Renal pelvis (tissue), 12 donors: ENCODE measurements around the gene GTF3C6. TPM values are rescaled to one million over a fixed set of nuclear protein-coding genes. Genes with fewer than 3 reads are reported as not detected.
"Not testable (repeated sequence)": the region's sequence is repeated elsewhere in the genome, so short reads cannot be mapped to it uniquely, and the experiment has no call there.

Experiments
- DNase-seq: peaks from one replicate; pipeline ENCODE4 v3.0.0-alpha.2; 2013
- long read RNA-seq, 16 experiments: transcript quantifications; one replicate each; lab custom pipeline, GENCODE V29; 2026
- polyA plus RNA-seq, 3 donors: library from polyadenylated mRNA; unstranded; fragments of 120-200 nt; gene quantifications; one replicate each; pipeline ENCODE4 v1.2.1, GENCODE V29; 2013; ENCODE audit not compliant: insufficient read length in 3 of 3

GTF3C6 gene
- polyA plus RNA-seq = 10 to 100 TPM; 81.2 to 96.4 (median 81.5) TPM
- long read RNA-seq, donor 1, transcript GTF3C6-201 (6 exons, 952 nt) = major isoform, 54 of 108 reads
- long read RNA-seq, donor 1, partial matches to known transcripts = 54 of 108 reads
- long read RNA-seq, donor 1, other reads (novel, unspliced or antisense) = 0 of 108 reads
- long read RNA-seq, donor 2, transcript GTF3C6-201 (6 exons, 952 nt) = major isoform, 75 of 146 reads
- long read RNA-seq, donor 2, partial matches to known transcripts = 70 of 146 reads
- long read RNA-seq, donor 2, other reads (novel, unspliced or antisense) = 0 of 146 reads
- long read RNA-seq, donor 3, transcript GTF3C6-201 (6 exons, 952 nt) = major isoform, 73 of 117 reads
- long read RNA-seq, donor 3, partial matches to known transcripts = 44 of 117 reads
- long read RNA-seq, donor 3, other reads (novel, unspliced or antisense) = 0 of 117 reads
- long read RNA-seq, donor 4, transcript GTF3C6-201 (6 exons, 952 nt) = major isoform, 80 of 196 reads
- long read RNA-seq, donor 4, partial matches to known transcripts = 115 of 196 reads
- long read RNA-seq, donor 4, other reads (novel, unspliced or antisense) = 0 of 196 reads
- long read RNA-seq, donor 5, transcript GTF3C6-201 (6 exons, 952 nt) = major isoform, 25 of 44 reads
- long read RNA-seq, donor 5, partial matches to known transcripts = 19 of 44 reads
- long read RNA-seq, donor 5, other reads (novel, unspliced or antisense) = 0 of 44 reads
- long read RNA-seq, donor 6, transcript GTF3C6-201 (6 exons, 952 nt) = major isoform, 47 of 171 reads
- long read RNA-seq, donor 6, partial matches to known transcripts = 114 of 171 reads
- long read RNA-seq, donor 6, other reads (novel, unspliced or antisense) = 10 of 171 reads
- long read RNA-seq, donor 7, transcript GTF3C6-201 (6 exons, 952 nt) = major isoform, 50 of 118 reads
- long read RNA-seq, donor 7, partial matches to known transcripts = 55 of 118 reads
- long read RNA-seq, donor 7, other reads (novel, unspliced or antisense) = 13 of 118 reads
- long read RNA-seq, donor 8, transcript GTF3C6-201 (6 exons, 952 nt) = major isoform, 27 of 54 reads
- long read RNA-seq, donor 8, partial matches to known transcripts = 27 of 54 reads
- long read RNA-seq, donor 8, other reads (novel, unspliced or antisense) = 0 of 54 reads
- long read RNA-seq, donor 9, transcript GTF3C6-201 (6 exons, 952 nt) = major isoform, 75 of 163 reads
- long read RNA-seq, donor 9, partial matches to known transcripts = 78 of 163 reads
- long read RNA-seq, donor 9, other reads (novel, unspliced or antisense) = 10 of 163 reads
- long read RNA-seq, donor 10, transcript GTF3C6-201 (6 exons, 952 nt) = major isoform, 67 of 135 reads
- long read RNA-seq, donor 10, partial matches to known transcripts = 68 of 135 reads
- long read RNA-seq, donor 10, other reads (novel, unspliced or antisense) = 0 of 135 reads
- long read RNA-seq, donor 11, transcript GTF3C6-201 (6 exons, 952 nt) = major isoform, 45 of 91 reads
- long read RNA-seq, donor 11, partial matches to known transcripts = 37 of 91 reads
- long read RNA-seq, donor 11, other reads (novel, unspliced or antisense) = 7 of 91 reads
- long read RNA-seq, donor 12, transcript GTF3C6-201 (6 exons, 952 nt) = major isoform, 80 of 181 reads
- long read RNA-seq, donor 12, partial matches to known transcripts = 100 of 181 reads
- long read RNA-seq, donor 12, other reads (novel, unspliced or antisense) = 0 of 181 reads
- long read RNA-seq, donor 13, transcript GTF3C6-201 (6 exons, 952 nt) = major isoform, 36 of 77 reads
- long read RNA-seq, donor 13, partial matches to known transcripts = 41 of 77 reads
- long read RNA-seq, donor 13, other reads (novel, unspliced or antisense) = 0 of 77 reads
- long read RNA-seq, donor 14, transcript GTF3C6-201 (6 exons, 952 nt) = major isoform, 101 of 213 reads
- long read RNA-seq, donor 14, partial matches to known transcripts = 112 of 213 reads
- long read RNA-seq, donor 14, other reads (novel, unspliced or antisense) = 0 of 213 reads
- long read RNA-seq, donor 15, transcript GTF3C6-201 (6 exons, 952 nt) = major isoform, 73 of 191 reads
- long read RNA-seq, donor 15, partial matches to known transcripts = 106 of 191 reads
- long read RNA-seq, donor 15, other reads (novel, unspliced or antisense) = 12 of 191 reads
- long read RNA-seq, donor 16, transcript GTF3C6-201 (6 exons, 952 nt) = major isoform, 87 of 176 reads
- long read RNA-seq, donor 16, partial matches to known transcripts = 87 of 176 reads
- long read RNA-seq, donor 16, other reads (novel, unspliced or antisense) = 0 of 176 reads

DNA sequence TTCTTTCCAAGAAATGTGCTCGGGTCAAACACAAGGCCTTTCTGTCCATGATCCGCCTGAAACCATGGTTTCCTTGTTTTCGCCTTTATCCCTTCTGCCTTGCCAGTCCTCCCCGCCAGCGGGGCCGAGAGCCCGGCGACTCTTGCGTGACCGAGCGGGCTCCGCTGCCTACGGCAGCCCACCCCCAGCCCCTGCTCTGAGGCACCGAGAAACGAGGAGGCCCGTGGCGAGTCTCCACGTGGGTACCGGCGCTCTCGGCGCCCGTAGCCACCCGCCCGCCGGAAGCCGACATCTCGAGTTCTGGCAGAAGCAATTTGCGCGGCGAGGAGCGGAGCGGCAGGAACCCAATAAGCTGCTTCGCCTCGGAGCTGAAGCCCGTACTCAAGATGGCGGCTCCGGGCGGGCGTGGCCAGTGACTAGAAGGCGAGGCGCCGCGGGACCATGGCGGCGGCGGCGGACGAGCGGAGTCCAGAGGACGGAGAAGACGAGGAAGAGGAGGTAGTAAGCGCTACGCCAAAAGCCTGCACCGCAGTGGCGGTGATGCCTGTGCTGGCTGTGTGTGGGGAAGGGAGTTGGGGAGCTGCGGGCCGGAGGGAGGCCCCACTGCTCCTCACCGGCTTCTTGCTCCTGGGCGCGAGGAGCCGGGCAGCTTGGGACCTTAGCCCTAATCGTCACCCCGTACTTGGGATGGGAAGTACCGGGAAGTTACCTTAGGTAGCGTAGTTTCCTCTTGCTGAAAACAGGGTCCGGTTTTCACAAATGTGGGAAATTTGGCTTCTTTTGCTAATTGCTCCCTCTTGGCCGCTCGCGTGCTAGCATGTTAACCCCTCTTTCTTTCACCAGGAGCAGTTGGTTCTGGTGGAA is at the start of gene GTF3C6:
TSS of gene GTF3C6 (plus strand) at position 378 of the 864 bp plus-strand sequence. CDS start at position 442, 64 bp downstream.
- peak; percentile 94 for DNase-seq

- no peak for DNase-seq
Observed at GRCh38 chr6:110930781-110931180, 27.7 kb upstream of the GTF3C6 start.

DNA sequence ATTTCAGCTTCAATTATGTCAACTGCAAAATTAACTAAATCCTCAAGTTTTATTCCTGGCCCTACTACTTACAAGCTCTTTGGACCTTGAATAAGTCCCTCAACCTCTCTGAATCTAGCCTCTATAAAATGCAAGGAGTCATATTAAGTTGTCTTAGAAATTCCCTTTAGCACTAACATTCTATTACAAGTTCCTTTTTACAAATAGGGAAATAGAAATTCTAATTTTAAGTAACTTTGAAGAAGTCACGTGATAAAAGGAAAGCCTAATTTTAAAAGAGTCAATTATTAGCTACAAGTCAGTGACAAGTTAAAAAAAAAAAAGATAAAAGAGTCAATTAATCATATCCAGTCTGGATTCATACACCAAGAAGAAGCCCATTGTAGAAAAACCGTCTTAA is 24.6 kb upstream of the GTF3C6 start:
- no peak for DNase-seq

DNA sequence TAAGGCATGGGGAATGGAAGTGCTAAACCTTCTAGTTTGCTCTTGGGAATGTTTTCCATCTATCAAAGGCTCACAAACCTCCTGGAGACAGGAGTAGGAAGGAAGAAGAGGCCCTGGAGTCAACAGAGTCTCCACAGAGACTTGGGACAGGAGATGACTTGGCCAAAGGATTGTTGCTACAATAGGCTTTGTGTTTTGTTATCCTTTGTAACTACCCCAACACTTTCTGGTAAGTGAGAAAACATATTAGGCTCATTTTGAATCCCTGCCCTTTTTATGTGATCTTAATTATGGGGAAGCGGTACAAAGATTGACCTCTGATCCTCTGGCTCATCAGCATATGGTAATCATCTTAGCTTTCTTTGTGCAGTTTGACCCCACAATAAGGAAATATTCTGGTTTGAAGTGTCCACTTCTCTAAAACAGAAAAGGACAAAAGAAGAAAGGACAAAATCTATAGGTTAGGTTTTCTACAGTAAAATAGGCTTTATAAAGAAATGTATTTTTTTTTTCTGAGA is 24.1 kb upstream of the GTF3C6 start:
- DNase-seq = no peak

DNA sequence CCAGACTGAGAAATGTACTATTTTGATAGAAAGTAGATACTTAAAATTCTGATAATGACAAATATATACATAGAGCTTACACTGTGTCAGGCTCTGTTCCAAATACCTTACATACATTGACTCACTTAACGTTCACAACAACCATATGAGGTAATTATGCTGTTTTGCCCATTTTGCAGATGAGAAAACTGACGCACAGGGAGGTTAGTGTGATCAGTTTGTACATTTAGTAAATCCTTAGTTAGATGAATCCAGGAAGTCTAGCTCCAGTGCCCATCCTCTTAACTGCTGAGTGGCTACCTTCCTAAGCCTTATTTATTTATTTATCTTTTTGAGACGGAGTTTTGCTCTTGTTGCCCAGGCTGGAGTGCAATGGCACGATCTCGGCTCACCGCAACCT is 23.3 kb upstream of the GTF3C6 start:
- no peak for DNase-seq

DNA sequence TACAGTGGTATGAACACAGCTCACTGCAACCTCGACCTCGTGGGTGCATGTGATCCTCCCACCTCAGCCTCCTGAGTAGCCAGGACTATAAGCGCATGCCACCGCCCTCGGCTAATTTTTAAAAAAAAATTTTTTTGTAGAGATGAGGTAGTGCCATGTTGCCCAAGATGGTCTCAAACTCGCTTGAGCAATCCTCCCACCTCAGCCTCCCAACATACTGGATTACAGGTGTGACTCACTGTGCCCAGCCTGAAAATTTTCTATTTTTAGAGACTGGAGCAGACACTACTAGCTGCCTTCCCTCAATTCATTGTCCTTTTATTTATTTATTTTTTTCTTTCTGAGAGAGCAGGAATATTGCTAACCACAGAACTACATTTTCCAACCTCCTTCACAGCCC is 20.3 kb upstream of the GTF3C6 start:
- no peak for DNase-seq

DNA sequence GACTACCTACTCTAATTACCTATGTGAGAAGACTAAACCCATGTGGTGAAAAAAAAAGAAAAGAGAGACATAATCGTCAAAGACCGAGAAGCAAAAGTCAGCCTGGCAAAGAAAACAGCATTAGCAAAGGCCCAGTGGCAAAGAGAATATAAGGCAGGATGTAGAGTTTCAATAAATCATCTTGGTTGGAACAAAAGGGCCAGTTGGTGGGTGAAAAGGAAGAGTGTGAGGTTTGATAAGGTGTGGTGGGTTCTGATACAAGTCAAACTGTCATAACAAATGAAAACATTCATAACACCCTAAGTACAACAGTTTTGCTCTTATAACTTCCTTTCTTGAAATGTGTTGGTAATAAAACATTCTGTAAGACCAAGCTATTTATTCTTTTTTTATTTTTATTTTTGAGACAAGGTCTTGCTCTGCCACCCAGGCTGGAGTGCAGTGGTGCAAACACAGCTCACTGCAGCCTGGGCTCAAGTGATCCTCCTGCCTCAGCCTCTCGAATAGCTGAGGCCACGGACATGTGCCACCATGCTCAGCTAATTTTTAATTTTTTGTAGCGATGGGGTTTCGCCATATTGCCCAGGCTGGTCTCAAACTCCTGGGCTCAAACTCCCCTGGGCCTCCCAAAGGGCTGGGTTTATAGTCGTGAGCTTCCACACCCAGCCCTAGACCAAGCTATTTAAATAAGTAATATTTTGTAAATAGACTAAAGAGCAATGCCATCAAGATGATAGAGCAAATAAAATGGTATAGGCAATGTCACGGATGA is 18.9 kb upstream of the GTF3C6 start:
- no peak for DNase-seq

GRCh38 chr6:110944681-110945151 is 13.8 kb upstream of the GTF3C6 start:
- no peak for DNase-seq

GRCh38 chr6:110946498-110946897 is 12.0 kb upstream of the GTF3C6 start:
- DNase-seq = no peak

DNA sequence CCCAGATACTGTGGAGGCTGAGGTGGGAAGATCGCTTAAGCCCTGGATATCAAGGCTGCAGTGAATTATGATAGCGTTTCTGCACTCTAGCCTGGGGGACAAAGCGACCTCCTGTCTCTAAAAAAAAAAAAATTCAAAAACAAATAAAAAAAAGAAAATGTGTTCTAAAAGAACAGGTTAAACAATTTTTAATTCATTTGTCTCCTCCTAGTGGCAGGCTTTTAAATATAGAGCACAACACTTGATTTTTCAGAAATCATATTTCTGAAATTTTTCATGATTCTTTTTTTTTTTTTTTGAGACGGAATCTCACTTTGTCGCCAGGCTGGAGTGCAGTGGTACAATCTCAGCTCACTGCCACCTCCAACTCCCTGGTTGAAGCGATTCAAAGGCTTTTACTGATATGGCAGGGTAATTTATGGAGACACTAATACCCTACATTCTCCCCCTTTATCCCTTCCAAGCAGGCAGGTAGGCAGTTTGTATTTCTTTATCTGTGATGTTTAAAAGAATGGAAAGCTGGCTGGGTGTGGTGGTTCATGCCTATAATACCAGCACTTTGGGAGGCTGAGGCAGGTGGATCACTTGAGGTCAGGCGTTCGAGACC is 8.7 kb upstream of the GTF3C6 start:
- peak; percentile 24 for DNase-seq

DNA sequence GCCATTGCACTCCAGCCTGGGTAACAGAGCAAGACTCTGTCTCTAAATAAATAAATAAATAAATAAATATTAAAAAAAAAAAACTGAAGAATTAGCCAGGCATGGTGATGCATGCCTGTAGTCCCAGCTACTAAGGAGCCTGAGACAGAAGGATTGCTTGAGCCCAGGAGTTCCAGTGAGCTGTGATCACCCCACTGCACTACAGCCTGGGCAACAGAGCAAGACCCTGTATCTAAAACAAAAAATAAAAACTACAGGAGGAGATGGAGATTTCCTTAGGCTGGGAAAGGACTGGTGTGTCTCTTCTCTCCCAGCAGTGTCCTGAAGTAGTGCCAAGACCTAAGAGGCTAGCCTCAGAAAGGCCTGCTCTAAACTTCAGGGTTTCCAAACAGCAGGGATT is 8.1 kb upstream of the GTF3C6 start:
- DNase-seq = no peak

GRCh38 chr6:110951008-110951407 is 7.5 kb upstream of the GTF3C6 start:
- DNase-seq = no peak

GRCh38 chr6:110951986-110952794 is 6.3 kb upstream of the GTF3C6 start:
- DNase-seq = peak; percentile 14

- no peak for DNase-seq
Observed at GRCh38 chr6:110953633-110954303, 4.7 kb upstream of the GTF3C6 start.

- no peak for DNase-seq
Observed at GRCh38 chr6:110960014-110960390, 1.5 kb downstream of the GTF3C6 start.

DNA sequence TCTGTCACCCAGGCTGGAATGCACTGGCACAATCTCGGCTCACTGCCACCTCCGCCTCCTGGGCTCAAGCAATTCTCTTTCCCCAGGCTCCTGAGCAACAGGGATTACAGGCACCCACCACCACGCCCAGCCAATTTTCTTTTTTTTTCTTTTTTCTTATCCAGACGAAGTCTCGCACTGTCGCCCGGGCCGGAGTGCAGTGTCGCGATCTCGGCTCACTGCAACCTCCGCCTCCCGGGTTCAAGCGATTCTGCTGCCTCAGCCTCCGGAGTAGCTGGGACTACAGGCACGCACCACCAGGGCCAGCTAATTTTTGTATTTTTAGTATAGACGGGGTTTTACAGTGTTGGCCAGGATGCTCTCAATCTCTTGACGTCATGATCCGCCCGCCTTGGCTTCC is 4.1 kb downstream of the GTF3C6 start:
- DNase-seq = not testable (repeated sequence)
